Stimulated activated naive B cell treated with anti-CD40 and anti-IgM and Interleukin-4, amounts not matched to agents 10 μg/mL and 1 μg/mL and 100 μg/mL, for 72 hours (primary cell): ENCODE results near the gene COA1.
"Not testable (repeated sequence)": the region's sequence is repeated elsewhere in the genome, so short reads cannot be mapped to it uniquely, and the experiment has no call there.

ENCODE experiments used
- ATAC-seq, 2 donors: fragments of 150-1000 bp; cut with Tn5 transposase; replicated peaks; 2 replicates each; pipeline ENCODE4 v1.10.0; 2021; ENCODE audit warnings: moderate library complexity in 1 of 2
- DNase-seq: peaks from one replicate; pipeline ENCODE4 v3.0.0; 2021
- H3K27ac Mint-ChIP-seq: one replicate; pipeline ENCODE4 v1.8.0; 2022; ENCODE audit warnings: mild to moderate bottlenecking, mixed read lengths
- H3K27me3 Mint-ChIP-seq, 2 donors: one replicate each; pipeline ENCODE4 v1.8.0; 2022; ENCODE audit warnings: mixed read lengths in 2 of 2
- H3K36me3 Mint-ChIP-seq, 2 donors: one replicate each; pipeline ENCODE4 v1.8.0; 2022; ENCODE audit warnings: mixed read lengths in 2 of 2, mild to moderate bottlenecking in 1 of 2
- H3K4me1 Mint-ChIP-seq, 2 donors: one replicate each; pipeline ENCODE4 v1.8.0; 2022; ENCODE audit warnings: mixed read lengths in 2 of 2, mild to moderate bottlenecking in 1 of 2
- H3K4me3 Mint-ChIP-seq, 2 donors: one replicate each; pipeline ENCODE4 v1.8.0; 2022; ENCODE audit warnings: mild to moderate bottlenecking in 2 of 2, mixed read lengths in 2 of 2, moderate library complexity in 1 of 2
- H3K9me3 Mint-ChIP-seq, 2 donors: one replicate each; pipeline ENCODE4 v1.8.0; 2022; ENCODE audit warnings: mixed read lengths in 2 of 2, mild to moderate bottlenecking in 1 of 2

COA1 gene

DNA sequence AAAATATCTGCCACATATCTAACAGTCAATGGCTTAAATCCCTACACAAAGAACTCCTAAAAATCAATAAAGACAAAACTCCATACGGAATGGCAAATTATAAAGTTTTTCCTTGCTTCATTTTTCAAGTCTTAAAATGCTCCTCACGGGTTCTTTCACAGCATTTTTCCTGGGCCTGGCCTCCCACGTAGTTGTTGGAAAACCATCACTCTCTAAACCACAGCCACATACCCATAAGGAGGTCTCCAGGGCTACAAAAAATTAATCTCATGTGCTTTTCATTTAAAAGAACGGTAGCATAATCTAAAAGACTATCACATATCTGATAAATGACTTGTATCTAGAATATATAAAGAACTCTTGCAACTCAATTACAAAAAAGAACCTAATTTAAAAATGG, 2.9 kb downstream of the COA1 start:
- no peaks in the 10 kb centered on the region for H3K27me3 Mint-ChIP-seq
- H3K36me3 Mint-ChIP-seq: peaks cover 3 to 20% of the 10 kb centered on the region in 2 donors
- DNase-seq (no peak), ATAC-seq (no peak)
- no peak overlapping the region for H3K4me3 Mint-ChIP-seq
- no peaks in the 10 kb centered on the region for H3K9me3 Mint-ChIP-seq
- H3K4me1 Mint-ChIP-seq: peaks cover 19 to 48% of the 10 kb centered on the region in 2 donors
- H3K27ac Mint-ChIP-seq: no peak overlapping the region

- H3K27me3 Mint-ChIP-seq: no peaks in the 10 kb centered on the region
- ATAC-seq (no peak), DNase-seq (no peak)
- H3K9me3 Mint-ChIP-seq: no peaks in the 10 kb centered on the region
- H3K27ac Mint-ChIP-seq: no peak overlapping the region
- peaks cover 19 to 50% of the 10 kb centered on the region in 2 donors for H3K4me1 Mint-ChIP-seq
- no peak overlapping the region for H3K4me3 Mint-ChIP-seq
- H3K36me3 Mint-ChIP-seq: peaks cover 3 to 20% of the 10 kb centered on the region in 2 donors
Measured at GRCh38 chr7:43725251-43725650, 4.1 kb downstream of the COA1 start.

GRCh38 chr7:43723007-43723341, 6.3 kb downstream of the COA1 start:
- Mint-ChIP-seq H3K27me3 (no peaks in the 10 kb centered on the region), H3K9me3 (no peaks in the 10 kb centered on the region), H3K27ac (no peak overlapping the region), H3K36me3 (peaks cover 5 to 28% of the 10 kb centered on the region in 2 donors), H3K4me3 (no peak overlapping the region), H3K4me1 (peaks cover 21 to 43% of the 10 kb centered on the region in 2 donors)
- ATAC-seq: no peak
- no peak for DNase-seq

- no peak overlapping the region for H3K4me3 Mint-ChIP-seq
- no peaks in the 10 kb centered on the region for H3K9me3 Mint-ChIP-seq
- H3K4me1 Mint-ChIP-seq: peaks cover 20 to 34% of the 10 kb centered on the region in 2 donors
- ATAC-seq (no peak), DNase-seq (no peak)
- H3K36me3 Mint-ChIP-seq: peaks cover 14 to 33% of the 10 kb centered on the region in 2 donors
- no peak overlapping the region for H3K27ac Mint-ChIP-seq
- no peaks in the 10 kb centered on the region for H3K27me3 Mint-ChIP-seq
Measured at GRCh38 chr7:43721193-43721806, 8.0 kb downstream of the COA1 start.

DNA sequence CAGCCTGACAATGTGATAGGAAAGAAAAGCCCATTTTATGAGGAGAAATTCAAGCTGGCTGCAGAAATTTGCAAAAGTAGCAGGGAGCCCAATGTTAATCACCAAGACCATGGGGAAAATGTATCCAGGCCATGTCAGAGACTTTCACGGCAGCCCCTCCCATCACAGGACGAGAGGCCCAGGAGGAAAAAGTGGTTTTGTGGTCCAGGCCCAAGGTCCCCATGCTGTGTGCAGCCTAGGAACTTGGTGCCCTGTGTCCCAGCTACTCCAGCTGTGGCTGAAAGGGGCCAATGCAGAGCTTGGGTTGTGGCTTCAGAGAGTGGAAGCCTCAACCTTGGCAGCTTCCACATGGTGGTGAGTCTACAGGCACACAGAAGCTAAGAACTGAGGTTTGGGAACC, 12.7 kb downstream of the COA1 start:
- DNase-seq: no peak
- peaks cover 24 to 33% of the 10 kb centered on the region in 2 donors for H3K36me3 Mint-ChIP-seq

DNA sequence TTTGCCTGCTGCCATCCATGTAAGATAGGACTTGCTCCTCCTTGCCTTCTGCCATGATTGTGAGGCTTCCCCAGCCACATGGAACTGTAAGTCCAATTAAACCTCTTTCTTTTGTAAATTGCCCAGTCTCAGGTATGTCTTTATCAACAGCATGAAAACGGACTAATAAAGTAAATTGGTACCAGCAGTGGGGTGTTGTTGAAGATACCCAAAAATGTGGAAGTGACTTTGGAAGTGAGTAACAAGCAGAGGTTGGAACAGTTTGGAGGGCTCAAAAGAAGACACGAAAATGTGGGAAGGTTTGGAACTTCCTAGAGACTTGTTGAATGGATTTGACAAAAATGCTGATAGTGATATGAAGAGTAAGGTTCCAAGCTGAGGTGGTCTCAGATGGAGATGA, 13.4 kb downstream of the COA1 start:
- H3K27me3 Mint-ChIP-seq, H3K9me3 Mint-ChIP-seq, H3K4me3 Mint-ChIP-seq, H3K27ac Mint-ChIP-seq, DNase-seq, ATAC-seq: not testable (repeated sequence)
- Mint-ChIP-seq H3K4me1 (peaks cover 22 to 25% of the 10 kb centered on the region in 2 donors), H3K36me3 (peaks cover 24 to 35% of the 10 kb centered on the region in 2 donors)

More for the DNA sequence above, 12.7 kb downstream of the COA1 start:
- ATAC-seq: no peak
- peaks cover 24 to 30% of the 10 kb centered on the region in 2 donors for H3K4me1 Mint-ChIP-seq
- H3K27ac Mint-ChIP-seq: no peak overlapping the region
- no peak overlapping the region for H3K4me3 Mint-ChIP-seq
- peaks cover 0 to 5% of the 10 kb centered on the region in 2 donors for H3K9me3 Mint-ChIP-seq
- no peaks in the 10 kb centered on the region for H3K27me3 Mint-ChIP-seq

DNA sequence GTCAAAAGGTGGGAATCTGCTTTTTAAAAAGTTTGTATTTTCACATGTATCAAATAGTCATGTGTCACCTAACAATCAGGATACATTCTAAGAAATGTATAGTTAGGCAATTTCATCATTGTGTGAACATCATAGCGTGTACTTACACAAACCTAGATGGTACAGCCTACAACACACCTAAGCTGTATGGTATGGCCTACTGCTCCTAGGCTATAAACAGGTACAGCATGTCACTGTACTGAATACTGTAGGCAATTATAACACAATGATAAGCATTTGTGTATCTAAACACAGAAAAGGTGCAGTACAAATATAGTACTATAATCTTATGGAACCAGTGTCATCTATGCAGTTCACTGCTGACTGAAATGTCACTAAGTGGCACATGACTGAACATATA, 17.8 kb downstream of the COA1 start:
- H3K27me3 Mint-ChIP-seq: no peaks in the 10 kb centered on the region
- no peak for DNase-seq
- peaks cover 1 to 9% of the 10 kb centered on the region in 2 donors for H3K9me3 Mint-ChIP-seq
- H3K36me3 Mint-ChIP-seq: peaks cover 19 to 27% of the 10 kb centered on the region in 2 donors
- peaks cover 14 to 15% of the 10 kb centered on the region in 2 donors for H3K4me1 Mint-ChIP-seq
- no peak for ATAC-seq
- no peak overlapping the region for H3K27ac Mint-ChIP-seq
- no peak overlapping the region for H3K4me3 Mint-ChIP-seq

GRCh38 chr7:43708055-43708454, 21.3 kb downstream of the COA1 start:
- peaks cover 17 to 38% of the 10 kb centered on the region in 2 donors for H3K36me3 Mint-ChIP-seq
- ATAC-seq, H3K27me3 Mint-ChIP-seq, H3K4me3 Mint-ChIP-seq, DNase-seq, H3K27ac Mint-ChIP-seq, H3K9me3 Mint-ChIP-seq: not testable (repeated sequence)
- peaks cover 7 to 21% of the 10 kb centered on the region in 2 donors for H3K4me1 Mint-ChIP-seq

GRCh38 chr7:43703573-43703972, 25.8 kb downstream of the COA1 start:
- no peak overlapping the region for H3K4me3 Mint-ChIP-seq
- H3K27me3 Mint-ChIP-seq: no peaks in the 10 kb centered on the region
- ATAC-seq: no peak
- H3K36me3 Mint-ChIP-seq: peaks cover 16 to 36% of the 10 kb centered on the region in 2 donors
- H3K9me3 Mint-ChIP-seq: peaks cover under 1 to 2% of the 10 kb centered on the region in 2 donors
- no peak overlapping the region for H3K27ac Mint-ChIP-seq
- H3K4me1 Mint-ChIP-seq: peaks cover 24 to 34% of the 10 kb centered on the region in 2 donors
- DNase-seq: no peak

- peaks cover 21 to 35% of the 10 kb centered on the region in 2 donors for H3K4me1 Mint-ChIP-seq
- DNase-seq (no peak), ATAC-seq (no peak)
- no peak overlapping the region for H3K4me3 Mint-ChIP-seq
- peaks cover 13 to 32% of the 10 kb centered on the region in 2 donors for H3K36me3 Mint-ChIP-seq
- H3K27ac Mint-ChIP-seq: peak overlapping the region; percentile 40
- H3K9me3 Mint-ChIP-seq: no peaks in the 10 kb centered on the region
- H3K27me3 Mint-ChIP-seq: no peaks in the 10 kb centered on the region
Measured at GRCh38 chr7:43702974-43703373, 26.3 kb downstream of the COA1 start.

GRCh38 chr7:43701929-43702328, 27.4 kb downstream of the COA1 start:
- DNase-seq (no peak), ATAC-seq (no peak)
- Mint-ChIP-seq H3K27me3 (no peaks in the 10 kb centered on the region), H3K36me3 (peaks cover 13 to 25% of the 10 kb centered on the region in 2 donors), H3K4me3 (no peak overlapping the region), H3K27ac (no peak overlapping the region), H3K4me1 (peaks cover 21 to 35% of the 10 kb centered on the region in 2 donors), H3K9me3 (no peaks in the 10 kb centered on the region)

GRCh38 chr7:43701500-43701854, 27.8 kb downstream of the COA1 start:
- ATAC-seq: no peak
- Mint-ChIP-seq H3K36me3 (peaks cover 13 to 25% of the 10 kb centered on the region in 2 donors), H3K27ac (no peak overlapping the region), H3K4me1 (peaks cover 21 to 35% of the 10 kb centered on the region in 2 donors), H3K9me3 (no peaks in the 10 kb centered on the region), H3K27me3 (no peaks in the 10 kb centered on the region), H3K4me3 (no peak overlapping the region)
- no peak for DNase-seq

DNA sequence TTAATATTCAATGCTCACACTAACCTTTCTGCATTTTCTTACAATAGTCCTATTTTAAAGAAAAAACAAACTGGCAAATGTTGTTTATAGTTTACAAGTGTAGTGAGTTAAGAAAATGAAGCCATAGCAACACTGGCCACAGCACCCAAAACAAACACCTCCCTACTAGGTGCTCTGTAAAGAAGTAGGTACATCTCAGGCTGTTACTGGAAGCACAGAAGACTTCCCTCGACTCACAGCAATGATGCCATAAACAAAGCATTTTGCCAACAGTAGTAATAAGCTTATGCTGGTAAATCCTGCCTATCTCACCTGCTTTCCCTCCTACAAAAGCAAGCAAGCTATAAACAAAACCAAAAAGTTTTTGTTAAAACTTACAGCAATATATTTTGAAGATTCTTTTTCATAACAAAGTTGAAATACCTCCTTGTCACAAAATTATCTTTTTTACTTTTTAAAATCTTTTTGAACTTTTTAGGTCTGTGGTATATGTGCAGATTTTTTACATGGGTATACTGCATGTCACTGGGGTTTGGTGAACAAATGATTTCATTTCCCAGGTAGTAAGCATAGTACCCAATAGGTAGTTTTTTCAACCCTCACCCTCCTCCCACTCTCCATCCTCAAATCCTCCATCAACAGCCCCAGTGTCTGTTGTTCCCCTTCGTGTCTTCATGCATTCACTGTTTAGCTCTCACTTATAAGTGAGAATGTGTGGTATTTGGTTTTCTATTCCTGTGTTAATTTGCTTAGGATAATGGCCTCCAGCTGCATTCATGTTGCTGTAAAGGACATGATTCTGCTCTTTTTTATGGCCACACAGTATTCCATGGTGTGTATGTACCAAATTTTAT, 28.4 kb downstream of the COA1 start:
- H3K4me1 Mint-ChIP-seq: peaks cover 21 to 35% of the 10 kb centered on the region in 2 donors
- H3K27ac Mint-ChIP-seq: no peak overlapping the region
- ATAC-seq: no peak
- H3K4me3 Mint-ChIP-seq: no peak overlapping the region
- H3K27me3 Mint-ChIP-seq: no peaks in the 10 kb centered on the region
- no peaks in the 10 kb centered on the region for H3K9me3 Mint-ChIP-seq
- peaks cover 13 to 24% of the 10 kb centered on the region in 2 donors for H3K36me3 Mint-ChIP-seq
- no peak for DNase-seq

GRCh38 chr7:43700059-43700501, 29.2 kb downstream of the COA1 start:
- DNase-seq (no peak), ATAC-seq (peak; percentile 60 to 61)
- H3K36me3 Mint-ChIP-seq: peaks cover 9 to 16% of the 10 kb centered on the region in 2 donors
- H3K27ac Mint-ChIP-seq: no peak overlapping the region
- H3K27me3 Mint-ChIP-seq: no peaks in the 10 kb centered on the region
- no peaks in the 10 kb centered on the region for H3K9me3 Mint-ChIP-seq
- no peak overlapping the region for H3K4me3 Mint-ChIP-seq
- H3K4me1 Mint-ChIP-seq: peaks cover 19 to 35% of the 10 kb centered on the region in 2 donors
